ENCODE measurements around the gene KLF9.
A peak's percentile ranks its signal among the peaks of the same experiment; 100 is the strongest.

KLF9 gene

DNA sequence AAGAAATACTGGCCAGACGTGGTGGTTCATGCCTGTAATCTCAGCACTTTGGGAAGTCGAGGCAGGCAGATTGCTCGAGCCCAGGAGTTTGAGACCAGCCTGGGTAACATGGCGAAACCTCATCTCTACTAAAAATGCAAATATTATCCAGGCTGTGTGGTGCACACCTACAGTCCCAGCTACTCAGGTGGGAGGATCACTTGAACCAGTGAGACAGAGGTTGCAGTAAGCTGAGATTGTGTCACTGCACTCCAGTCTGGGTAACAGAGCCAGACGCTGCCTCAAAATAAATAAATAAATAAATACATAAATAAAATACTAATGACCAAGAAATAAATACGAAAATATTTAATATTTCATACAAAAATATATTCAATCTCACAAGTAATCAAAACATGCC, 18.8 kb downstream of the KLF9 start:
- no peak overlapping the region for H3K14ac ChIP-seq (ENCODE audit: low read length in 2 of 2)
- no peak overlapping the region for H2BK120ac ChIP-seq (ENCODE audit: low read depth, low read length)
- no peak overlapping the region for H3K4ac ChIP-seq (ENCODE audit: low read depth in 1 of 2, low read length in 2 of 2)
- H3K4me2 ChIP-seq (ENCODE audit: low read length, poor library complexity, severe bottlenecking), result no peak overlapping the region
- no peak overlapping the region for H3K4me3 ChIP-seq (ENCODE audit: insufficient read depth in 1 of 2, low read depth in 1 of 2, low read length in 2 of 2)
- H4K91ac ChIP-seq (ENCODE audit: low read length), result no peak overlapping the region
- H4K8ac ChIP-seq (ENCODE audit: low read length), result no peak overlapping the region
- H3K79me1 ChIP-seq (replicated peaks; ENCODE audit: low read length, poor library complexity, severe bottlenecking), result peaks cover 13% of the 10 kb centered on the region
- no peak overlapping the region for H3K18ac ChIP-seq (ENCODE audit: low read depth in 1 of 2, low read length in 2 of 2)
- no peaks in the 10 kb centered on the region for H3K9me3 ChIP-seq (ENCODE audit: control insufficient read depth, low read length)
- no peak overlapping the region for H3K27ac ChIP-seq (ENCODE audit: low read length, poor library complexity, severe bottlenecking)
- H2BK12ac ChIP-seq (ENCODE audit: low read length in 2 of 2), result no peak overlapping the region
- no peak overlapping the region for H2BK5ac ChIP-seq (ENCODE audit: low read depth, low read length, poor library complexity, severe bottlenecking)
- H3K23ac ChIP-seq (ENCODE audit: low read length in 2 of 2), result no peak overlapping the region
- no peaks in the 10 kb centered on the region for H3K27me3 ChIP-seq (ENCODE audit: control insufficient read depth in 1 of 2, insufficient read depth in 1 of 2, low read length in 2 of 2)
- H2AFZ ChIP-seq (ENCODE audit: low read depth, low read length), result no peak overlapping the region
- H2AK5ac ChIP-seq (ENCODE audit: low read length, severe bottlenecking), result no peak overlapping the region
- no peaks in the 10 kb centered on the region for H3K36me3 ChIP-seq (ENCODE audit: control insufficient read depth in 1 of 2, insufficient read depth in 2 of 2, low read depth in 1 of 2, low read length in 2 of 2)
- WGBS, result 87% methylated on average over 3 of the region's 6 CpGs
- H2BK15ac ChIP-seq (ENCODE audit: low read depth, poor library complexity, severe bottlenecking), result no peak overlapping the region
- H3K4me1 ChIP-seq (ENCODE audit: control insufficient read depth, insufficient read depth, low read depth, low read length), result no peaks in the 10 kb centered on the region
- no peak for DNase-seq
- no peak overlapping the region for H3K9ac ChIP-seq (ENCODE audit: low read length)

DNA sequence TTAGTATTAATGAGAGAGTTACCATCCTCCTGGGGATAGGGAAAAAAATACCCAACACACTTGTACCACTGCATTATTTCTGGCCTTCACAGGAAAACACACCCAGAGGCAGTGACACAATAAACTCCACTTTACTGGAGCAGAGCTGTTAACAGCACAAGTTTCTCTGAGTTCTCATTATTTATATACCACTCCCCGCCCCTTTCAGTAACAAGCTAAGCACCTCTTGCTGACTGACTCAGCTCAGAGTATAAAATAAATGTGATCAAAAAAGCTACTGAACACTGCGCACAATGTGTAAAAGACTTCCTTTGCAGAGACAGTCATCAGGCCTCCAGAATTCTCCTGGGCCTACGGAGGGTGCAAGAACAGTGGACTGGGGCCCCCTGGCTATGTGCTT, 21.6 kb downstream of the KLF9 start:
- Histone ChIP-seq H2BK5ac (ENCODE audit: low read depth, low read length, poor library complexity, severe bottlenecking) (no peak overlapping the region), H3K4me2 (ENCODE audit: low read length, poor library complexity, severe bottlenecking) (no peak overlapping the region), H2BK15ac (ENCODE audit: low read depth, poor library complexity, severe bottlenecking) (no peak overlapping the region), H3K14ac (ENCODE audit: low read length in 2 of 2) (no peak overlapping the region), H3K4ac (ENCODE audit: low read depth in 1 of 2, low read length in 2 of 2) (no peak overlapping the region), H4K8ac (ENCODE audit: low read length) (no peak overlapping the region), H2BK120ac (ENCODE audit: low read depth, low read length) (no peak overlapping the region), H3K9ac (ENCODE audit: low read length) (no peak overlapping the region), H3K36me3 (ENCODE audit: control insufficient read depth in 1 of 2, insufficient read depth in 2 of 2, low read depth in 1 of 2, low read length in 2 of 2) (no peaks in the 10 kb centered on the region), H3K4me3 (ENCODE audit: insufficient read depth in 1 of 2, low read depth in 1 of 2, low read length in 2 of 2) (no peak overlapping the region), H3K9me3 (ENCODE audit: control insufficient read depth, low read length) (no peaks in the 10 kb centered on the region), H3K27me3 (ENCODE audit: control insufficient read depth in 1 of 2, insufficient read depth in 1 of 2, low read length in 2 of 2) (no peaks in the 10 kb centered on the region), H3K79me1 (replicated peaks; ENCODE audit: low read length, poor library complexity, severe bottlenecking) (peaks cover 13% of the 10 kb centered on the region), H3K27ac (ENCODE audit: low read length, poor library complexity, severe bottlenecking) (no peak overlapping the region), H4K91ac (ENCODE audit: low read length) (no peak overlapping the region), H2BK12ac (ENCODE audit: low read length in 2 of 2) (no peak overlapping the region), H3K4me1 (ENCODE audit: control insufficient read depth, insufficient read depth, low read depth, low read length) (peaks cover 2% of the 10 kb centered on the region), H2AFZ (ENCODE audit: low read depth, low read length) (no peak overlapping the region), H3K23ac (ENCODE audit: low read length in 2 of 2) (no peak overlapping the region), H2AK5ac (ENCODE audit: low read length, severe bottlenecking) (no peak overlapping the region), H3K18ac (ENCODE audit: low read depth in 1 of 2, low read length in 2 of 2) (no peak overlapping the region)
- WGBS, result 96% methylated on average over 3 of the region's 3 CpGs
- no peak for DNase-seq

DNA sequence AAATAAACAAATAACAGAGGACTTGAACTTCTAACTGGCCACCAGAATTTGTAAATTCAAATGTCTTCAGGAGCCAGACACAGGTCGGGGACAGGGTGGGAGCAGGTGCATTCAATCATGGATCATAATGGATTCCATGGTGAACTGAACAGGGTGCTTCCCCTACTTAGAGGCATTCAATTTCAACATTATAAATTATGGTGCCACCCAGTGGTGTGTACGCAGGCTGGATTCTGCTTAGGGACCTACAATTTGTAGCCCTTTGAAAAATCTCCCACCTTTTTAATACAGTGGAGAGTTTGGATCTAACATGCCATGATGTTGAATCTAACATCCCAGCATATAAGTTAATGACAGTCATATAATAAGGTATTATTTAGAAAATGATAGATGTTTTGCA, 22.3 kb downstream of the KLF9 start:
- Histone ChIP-seq H2BK12ac (ENCODE audit: low read length in 2 of 2) (no peak overlapping the region), H3K27ac (ENCODE audit: low read length, poor library complexity, severe bottlenecking) (no peak overlapping the region), H3K4me1 (ENCODE audit: control insufficient read depth, insufficient read depth, low read depth, low read length) (peaks cover 2% of the 10 kb centered on the region), H3K4me3 (ENCODE audit: insufficient read depth in 1 of 2, low read depth in 1 of 2, low read length in 2 of 2) (no peak overlapping the region), H3K79me1 (replicated peaks; ENCODE audit: low read length, poor library complexity, severe bottlenecking) (peaks cover 17% of the 10 kb centered on the region), H4K8ac (ENCODE audit: low read length) (no peak overlapping the region), H2AK5ac (ENCODE audit: low read length, severe bottlenecking) (no peak overlapping the region), H2BK15ac (ENCODE audit: low read depth, poor library complexity, severe bottlenecking) (no peak overlapping the region), H3K4ac (ENCODE audit: low read depth in 1 of 2, low read length in 2 of 2) (no peak overlapping the region), H3K4me2 (ENCODE audit: low read length, poor library complexity, severe bottlenecking) (no peak overlapping the region), H3K23ac (ENCODE audit: low read length in 2 of 2) (no peak overlapping the region), H3K14ac (ENCODE audit: low read length in 2 of 2) (no peak overlapping the region), H3K36me3 (ENCODE audit: control insufficient read depth in 1 of 2, insufficient read depth in 2 of 2, low read depth in 1 of 2, low read length in 2 of 2) (peaks cover 3 to 5% of the 10 kb centered on the region in 2 experiments), H2BK120ac (ENCODE audit: low read depth, low read length) (no peak overlapping the region), H3K9ac (ENCODE audit: low read length) (no peak overlapping the region), H3K27me3 (ENCODE audit: control insufficient read depth in 1 of 2, insufficient read depth in 1 of 2, low read length in 2 of 2) (no peaks in the 10 kb centered on the region), H3K18ac (ENCODE audit: low read depth in 1 of 2, low read length in 2 of 2) (no peak overlapping the region), H3K9me3 (ENCODE audit: control insufficient read depth, low read length) (no peaks in the 10 kb centered on the region), H2BK5ac (ENCODE audit: low read depth, low read length, poor library complexity, severe bottlenecking) (no peak overlapping the region), H2AFZ (ENCODE audit: low read depth, low read length) (no peak overlapping the region), H4K91ac (ENCODE audit: low read length) (no peak overlapping the region)
- no peak for DNase-seq
- 50% methylated on average over 1 of the region's 2 CpGs for WGBS

DNA sequence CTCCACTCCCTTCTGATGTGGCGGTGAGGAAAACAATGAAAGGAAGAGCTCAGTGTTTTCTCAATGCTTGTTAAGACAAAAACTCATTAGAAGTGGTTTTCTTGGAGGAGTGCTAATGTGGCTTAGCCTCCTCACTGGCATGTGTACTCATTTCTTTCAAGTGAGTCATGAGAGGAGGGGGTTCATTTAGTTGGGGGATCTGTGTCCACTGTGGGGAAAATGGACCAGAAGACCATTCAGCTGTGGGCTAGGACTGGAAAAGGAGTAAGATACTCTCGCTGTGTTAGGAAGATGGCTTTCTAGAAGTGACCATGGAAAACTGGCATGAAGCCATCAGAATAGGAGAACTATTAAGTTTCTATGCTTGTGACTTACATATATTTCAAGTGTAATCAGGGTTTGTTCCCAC, 23.5 kb downstream of the KLF9 start:
- no peak overlapping the region for H3K27ac ChIP-seq (ENCODE audit: low read length, poor library complexity, severe bottlenecking)
- no peak overlapping the region for H3K4me3 ChIP-seq (ENCODE audit: insufficient read depth in 1 of 2, low read depth in 1 of 2, low read length in 2 of 2)
- DNase-seq, result no peak
- no peak overlapping the region for H2BK15ac ChIP-seq (ENCODE audit: low read depth, poor library complexity, severe bottlenecking)
- H3K18ac ChIP-seq (ENCODE audit: low read depth in 1 of 2, low read length in 2 of 2), result peak overlapping the region in 1 of 2 experiments; percentile 12
- no peak overlapping the region for H3K4me2 ChIP-seq (ENCODE audit: low read length, poor library complexity, severe bottlenecking)
- H3K36me3 ChIP-seq (ENCODE audit: control insufficient read depth in 1 of 2, insufficient read depth in 2 of 2, low read depth in 1 of 2, low read length in 2 of 2), result peaks cover 3 to 17% of the 10 kb centered on the region in 2 experiments
- H3K4me1 ChIP-seq (ENCODE audit: control insufficient read depth, insufficient read depth, low read depth, low read length), result peaks cover 2% of the 10 kb centered on the region
- H2BK12ac ChIP-seq (ENCODE audit: low read length in 2 of 2), result no peak overlapping the region
- H3K27me3 ChIP-seq (ENCODE audit: control insufficient read depth in 1 of 2, insufficient read depth in 1 of 2, low read length in 2 of 2), result no peaks in the 10 kb centered on the region
- H3K23ac ChIP-seq (ENCODE audit: low read length in 2 of 2), result no peak overlapping the region
- H4K8ac ChIP-seq (ENCODE audit: low read length), result no peak overlapping the region
- no peak overlapping the region for H2BK5ac ChIP-seq (ENCODE audit: low read depth, low read length, poor library complexity, severe bottlenecking)
- H2BK120ac ChIP-seq (ENCODE audit: low read depth, low read length), result no peak overlapping the region
- 96% methylated on average over 2 of the region's 2 CpGs for WGBS
- no peaks in the 10 kb centered on the region for H3K9me3 ChIP-seq (ENCODE audit: control insufficient read depth, low read length)
- H3K14ac ChIP-seq (ENCODE audit: low read length in 2 of 2), result no peak overlapping the region
- H3K79me1 ChIP-seq (replicated peaks; ENCODE audit: low read length, poor library complexity, severe bottlenecking), result peaks cover 17% of the 10 kb centered on the region
- no peak overlapping the region for H4K91ac ChIP-seq (ENCODE audit: low read length)
- no peak overlapping the region for H2AFZ ChIP-seq (ENCODE audit: low read depth, low read length)
- H3K9ac ChIP-seq (ENCODE audit: low read length), result no peak overlapping the region
- H2AK5ac ChIP-seq (ENCODE audit: low read length, severe bottlenecking), result no peak overlapping the region
- no peak overlapping the region for H3K4ac ChIP-seq (ENCODE audit: low read depth in 1 of 2, low read length in 2 of 2)

Data from mesenchymal stem cell (in vitro differentiated cells and primary cell).